ENCODE measurements around the gene MAP3K9. TPM values are rescaled to one million over a fixed set of nuclear protein-coding genes. Genes with fewer than 3 reads are reported as not detected.

The MAP3K9 gene
- total and polyA plus RNA-seq, 9 of the 15 experiments (the other 6 are each of a cell fraction or from before 2014, with no cell fraction given), result 0.03 to 0.60 (median 0.36) TPM

- ATAC-seq, result no peak
- Histone ChIP-seq H4K20me1 (replicated peaks; ENCODE audit: control insufficient read depth, insufficient read depth, low read length) (no peaks in the 10 kb centered on the region), H3K9me1 (ENCODE audit: control insufficient read depth, insufficient read depth, low read length) (no peaks in the 10 kb centered on the region), H2AFZ (ENCODE audit: low read depth, low read length) (no peak overlapping the region), H3K4me2 (ENCODE audit: insufficient read depth, low read length) (no peak overlapping the region), H3K4me1 (replicated peaks in 1 of 2; ENCODE audit: control insufficient read depth in 2 of 2, insufficient read depth in 2 of 2, low read length in 2 of 2) (no peaks in the 10 kb centered on the region), H3K9ac (ENCODE audit: insufficient read depth in 1 of 2, low read depth in 2 of 2, low read length in 2 of 2) (no peak overlapping the region), H3K36me3 (ENCODE audit: control insufficient read depth, insufficient read depth, low read length) (no peaks in the 10 kb centered on the region), H3K27ac (ENCODE audit: extremely low read depth, low read depth, low read length) (no peak overlapping the region), H3K4me3 (no peak overlapping the region), H3K79me2 (ENCODE audit: control insufficient read depth, insufficient read depth, low read length) (no peaks in the 10 kb centered on the region), H3K27me3 (ENCODE audit: control insufficient read depth in 2 of 2, insufficient read depth in 2 of 2, low read length in 2 of 2) (no peaks in the 10 kb centered on the region), H3K9me3 (replicated peaks; ENCODE audit: control insufficient read depth, insufficient read depth, low read depth, low read length) (no peaks in the 10 kb centered on the region)
- 9% methylated on average over 1 of the region's 1 CpG for WGBS (ENCODE audit: insufficient coverage, low coverage, missing lambda C conversion rate)
- TF ChIP-seq CCNT2 (IDR thresholded peaks at IDR 0.05; ENCODE audit: borderline replicate concordance, extremely low read depth, insufficient read length, low read depth, low read length), result no peak
- in situ Hi-C loops (cut with MboI) (no loop called here), intact Hi-C loops (cut with micrococcal nuclease) (no loop called here)
- BruUV-seq (replicated peaks), result no TSS peak
- no peak for DNase-seq (ENCODE audit: extremely low read depth in 1 of 4, low spot score in 3 of 4)
- no peak for FAIRE-seq
- ChIA-PET CTCF (ENCODE audit: low intra/inter-chr PET ratio) (no interaction called here), POLR2A (no interaction called here)
Measured at GRCh38 chr14:70759398-70759797, 49.9 kb downstream of the MAP3K9 start.

- CTCF ChIA-PET (ENCODE audit: low intra/inter-chr PET ratio), result no interaction called here
Measured at GRCh38 chr14:70755655-70756054, 53.7 kb downstream of the MAP3K9 start.

More at GRCh38 chr14:70755655-70756054, 53.7 kb downstream of the MAP3K9 start:
- H3K4me1 ChIP-seq (replicated peaks in 1 of 2; ENCODE audit: control insufficient read depth in 2 of 2, insufficient read depth in 2 of 2, low read length in 2 of 2), result no peaks in the 10 kb centered on the region
- no peaks in the 10 kb centered on the region for H4K20me1 ChIP-seq (replicated peaks; ENCODE audit: control insufficient read depth, insufficient read depth, low read length)
- no peaks in the 10 kb centered on the region for H3K36me3 ChIP-seq (ENCODE audit: control insufficient read depth, insufficient read depth, low read length)
- intact Hi-C loops (cut with micrococcal nuclease), result no loop called here
- no peak for ATAC-seq
- no peak for FAIRE-seq
- no peak overlapping the region for H3K9ac ChIP-seq (ENCODE audit: insufficient read depth in 1 of 2, low read depth in 2 of 2, low read length in 2 of 2)
- no peak overlapping the region for H3K4me2 ChIP-seq (ENCODE audit: insufficient read depth, low read length)
- no peak overlapping the region for H3K27ac ChIP-seq (ENCODE audit: extremely low read depth, low read depth, low read length)
- no peak overlapping the region for H3K4me3 ChIP-seq
- H3K79me2 ChIP-seq (ENCODE audit: control insufficient read depth, insufficient read depth, low read length), result no peaks in the 10 kb centered on the region
- no peak overlapping the region for H2AFZ ChIP-seq (ENCODE audit: low read depth, low read length)
- POLR2A ChIA-PET, result no interaction called here
- no peaks in the 10 kb centered on the region; a peak in 1 of 5 replicates for H3K27me3 ChIP-seq (ENCODE audit: control insufficient read depth in 2 of 2, insufficient read depth in 2 of 2, low read length in 2 of 2)
- DNase-seq (ENCODE audit: extremely low read depth in 1 of 4, low spot score in 3 of 4), result no peak
- no peaks in the 10 kb centered on the region for H3K9me3 ChIP-seq (replicated peaks; ENCODE audit: control insufficient read depth, insufficient read depth, low read depth, low read length)
- H3K9me1 ChIP-seq (ENCODE audit: control insufficient read depth, insufficient read depth, low read length), result no peaks in the 10 kb centered on the region
- no TSS peak for BruUV-seq (replicated peaks)
- TF ChIP-seq ZC3H11A (IDR thresholded peaks at IDR 0.05; ENCODE audit: low read depth, low read length) (no peak), ZNF395 (CRISPR knock-in tag; IDR thresholded peaks at IDR 0.05) (no peak), ELF1 (tag; IDR thresholded peaks at IDR 0.05) (no peak), ERF (CRISPR knock-in tag; IDR thresholded peaks at IDR 0.05) (no peak), BRF1 (IDR thresholded peaks at IDR 0.05; ENCODE audit: borderline replicate concordance, extremely low read depth, insufficient read length) (no peak), TCF3 (CRISPR knock-in tag; IDR thresholded peaks at IDR 0.05) (no peak), ZNF740 (CRISPR knock-in tag; IDR thresholded peaks at IDR 0.05) (no peak), ZNF740 (tag; IDR thresholded peaks at IDR 0.05) (no peak), ZNF133 (CRISPR knock-in tag; IDR thresholded peaks at IDR 0.05) (no peak), ZNF668 (CRISPR knock-in tag; IDR thresholded peaks at IDR 0.05) (no peak), SMAD4 (CRISPR knock-in tag; conservative IDR thresholded peaks at IDR 0.05) (no peak), HDAC1 (IDR thresholded peaks at IDR 0.05) (no peak), BRD4 (IDR thresholded peaks at IDR 0.05) (no peak), ZNF12 (CRISPR knock-in tag; IDR thresholded peaks at IDR 0.05) (no peak), CBX3 (IDR thresholded peaks at IDR 0.05; ENCODE audit: borderline replicate concordance in 1 of 2, low read length in 2 of 2) (no peak)
- in situ Hi-C loops (cut with MboI), result no loop called here
